Measurements from ENCODE around the gene LATS1. TPM values are rescaled to one million over a fixed set of nuclear protein-coding genes. Genes with fewer than 3 reads are reported as not detected.

LATS1 gene
- total and polyA plus RNA-seq, 2 of the 8 experiments (the other 6 are each of a cell fraction or from before 2014, with no cell fraction given): 8.9 to 21.7 TPM

DNA sequence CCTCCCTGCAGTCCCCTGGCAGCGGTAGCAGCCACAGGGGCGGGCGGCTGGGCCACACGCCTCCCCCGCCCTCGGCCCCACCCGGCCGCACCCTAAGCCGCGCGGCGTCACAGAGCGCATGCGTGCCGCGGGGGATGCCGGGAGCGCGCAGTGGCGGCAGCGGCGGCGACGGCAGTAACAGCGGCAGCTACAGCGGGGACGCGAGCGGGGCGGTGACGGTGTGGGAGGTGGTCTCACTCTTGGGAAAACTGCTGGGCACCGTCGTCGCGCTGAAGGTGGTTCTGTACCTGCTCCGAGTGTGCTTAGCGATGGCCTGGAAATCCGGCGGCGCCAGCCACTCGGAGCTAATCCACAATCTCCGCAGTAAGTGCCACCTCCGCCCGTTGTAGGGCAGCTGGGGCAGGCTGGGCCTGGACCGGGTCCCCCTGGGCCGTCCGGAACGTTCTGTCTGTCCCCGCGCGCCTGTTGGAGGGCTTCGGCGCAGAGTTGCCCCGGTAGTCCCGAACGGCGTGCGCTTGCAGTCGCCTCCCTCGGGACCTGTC, 31.8 kb upstream of the LATS1 start, which contains the start of gene PCMT1:
Gene PCMT1, plus strand, starts transcription at position 148 of the 542 bp plus-strand sequence. Its CDS starts 161 bp downstream, at position 309.
- peak within 1 kb of the TSS; percentile 96 for H2BK120ac ChIP-seq (replicated peaks; ENCODE audit: low read depth, low read length)
- H2BK15ac ChIP-seq (ENCODE audit: low read length): 0 out of 2 replicates have a peak within 1 kb of the TSS, but pooled peaks have one; percentile 61
- H3K27ac ChIP-seq (ENCODE audit: low read depth, low read length): peak within 1 kb of the TSS; percentile 73; the same call in 1 of the 2 replicates
- H2BK20ac ChIP-seq (ENCODE audit: low read length): no peak within 1 kb of the TSS
- no peaks in the 10 kb centered on the region for H3K79me1 ChIP-seq (ENCODE audit: low read depth, low read length)
- peak within 1 kb of the TSS; percentile 76 for H4K5ac ChIP-seq (ENCODE audit: insufficient read length, low read depth, low read length)
- peaks cover 0 to 3% (median 0%) of the 10 kb centered on the region in 4 experiments; a peak in 1 of 7 replicates for H3K4me1 ChIP-seq (replicated peaks in 1 of 4; ENCODE audit: control insufficient read depth in 3 of 4, insufficient read depth in 4 of 4, low read length in 3 of 4)
- H3K9ac ChIP-seq (replicated peaks in 1 of 4; ENCODE audit: extremely low read depth in 1 of 4, low read depth in 3 of 4, low read length in 3 of 4): peak within 1 kb of the TSS; percentile 71 to 88 (median 75)
- no peak within 1 kb of the TSS for H3K14ac ChIP-seq (ENCODE audit: insufficient read length)
- peak within 1 kb of the TSS; percentile 36 for H3K18ac ChIP-seq (ENCODE audit: extremely low read depth, low read length)
- peaks cover 4 to 57% of the 10 kb centered on the region in 2 experiments for H3K79me2 ChIP-seq (ENCODE audit: control insufficient read depth in 1 of 2, insufficient read depth in 2 of 2, low read length in 2 of 2)
- no peak within 1 kb of the TSS for H3K23ac ChIP-seq (ENCODE audit: insufficient read length)
- DNase-seq (ENCODE audit: low read depth in 1 of 2, low spot score in 2 of 2) (peak; percentile 73 to 93), FAIRE-seq (no peak)
- H2BK12ac ChIP-seq (ENCODE audit: low read depth, low read length): peak within 1 kb of the TSS; percentile 87; the same call in 1 of the 2 replicates
- peak within 1 kb of the TSS; percentile 91 for H4K91ac ChIP-seq (replicated peaks; ENCODE audit: insufficient read length, low read length)
- H4K20me1 ChIP-seq (replicated peaks in 1 of 2; ENCODE audit: control insufficient read depth in 1 of 2, insufficient read depth in 2 of 2, low read length in 2 of 2): peaks cover 2 to 5% of the 10 kb centered on the region in 2 experiments
- H3K27me3 ChIP-seq (replicated peaks in 1 of 4; ENCODE audit: control insufficient read depth in 3 of 4, extremely low read depth in 1 of 4, insufficient read depth in 3 of 4, low read length in 3 of 4): no peaks in the 10 kb centered on the region
- H4K8ac ChIP-seq (ENCODE audit: extremely low read depth, insufficient read depth, low read length): peak within 1 kb of the TSS; percentile 83
- H2AK5ac ChIP-seq (ENCODE audit: low read depth, low read length): 0 out of 2 replicates have a peak within 1 kb of the TSS, but pooled peaks have one; percentile 65
- no peaks in the 10 kb centered on the region for H3K9me3 ChIP-seq (ENCODE audit: insufficient read depth in 2 of 2, low read depth in 1 of 2, low read length in 1 of 2)
- peak within 1 kb of the TSS; percentile 59 for H3K56ac ChIP-seq (replicated peaks; ENCODE audit: insufficient read length, low read depth, low read length)
- CTCF ChIA-PET (ENCODE audit: partially characterized antibody): interaction anchor here (0.6 to 1.0 kb wide), 2 partner anchors 10 to 20 kb away, joined by 3 read pairs; no protein-coding TSS in a partner anchor
- H2BK5ac ChIP-seq (ENCODE audit: low read depth, low read length): peak within 1 kb of the TSS; percentile 73; the same call in 1 of the 2 replicates
- H3K23me2 ChIP-seq (ENCODE audit: low read depth, low read length): peaks cover 9% of the 10 kb centered on the region; the same call in 1 of the 2 replicates
- POLR2A ChIA-PET (ENCODE audit: partially characterized antibody): interaction anchor here (0.9 to 1.8 kb wide), 6 partner anchors 10 to 204 kb away, joined by 3 to 11 read pairs (median 3); partner anchors contain the start of genes GINM1, LATS1 and PPIL4
- no peaks in the 10 kb centered on the region for H3K36me3 ChIP-seq (ENCODE audit: control insufficient read depth in 2 of 4, insufficient read depth in 4 of 4, low read length in 3 of 4)
- peak within 1 kb of the TSS; percentile 71 to 93 (median 84) for H3K4me3 ChIP-seq (ENCODE audit: extremely low read depth in 1 of 4, insufficient read depth in 2 of 4, low read depth in 3 of 4, low read length in 4 of 4)
- peak within 1 kb of the TSS; percentile 46 for H3K4ac ChIP-seq (replicated peaks; ENCODE audit: insufficient read length, low read depth, low read length)
- peak within 1 kb of the TSS; percentile 89 for H2AFZ ChIP-seq (ENCODE audit: low read length)
- 2% methylated on average over 55 of the region's 60 CpGs; no CpG with 5 or more reads in 1 of the 2 experiments for WGBS, 2 experiments (ENCODE audit: extremely low coverage in 1 of 2, insufficient coverage in 1 of 2, insufficient read length in 1 of 2, insufficient replicate concordance in 2 of 2, low coverage in 1 of 2, low lambda C conversion rate in 2 of 2, missing lambda C conversion rate in 1 of 2)
- H3K4me2 ChIP-seq (ENCODE audit: insufficient read depth in 1 of 2, low read depth in 2 of 2, low read length in 2 of 2): peak within 1 kb of the TSS; percentile 75 to 83
- TF ChIP-seq POLR2A (IDR thresholded peaks at IDR 0.05; ENCODE audit: control extremely low read depth in 1 of 2, low read depth in 2 of 2, low read length in 2 of 2) (peak in 1 of 2 experiments; percentile 22; a peak in 1 of 3 replicates), FOSL1 (IDR thresholded peaks at IDR 0.05; ENCODE audit: insufficient read depth, low read depth, low read length) (no peak), PHF8 (conservative IDR thresholded peaks at IDR 0.05; ENCODE audit: low read depth, low read length) (peak; percentile 57), HDAC2 (IDR thresholded peaks at IDR 0.05; ENCODE audit: borderline replicate concordance in 1 of 2, low read depth in 2 of 2, low read length in 2 of 2) (peak in 1 of 2 experiments; percentile 69; a peak in 1 of 4 replicates), ASH2L (IDR thresholded peaks at IDR 0.05; ENCODE audit: low read length) (peak; percentile 72), E2F6 (IDR thresholded peaks at IDR 0.05) (peak; percentile 50; the same call in 1 of the 2 replicates), CREB1 (IDR thresholded peaks at IDR 0.05) (peak; percentile 64), RFX5 (IDR thresholded peaks at IDR 0.05; ENCODE audit: borderline replicate concordance, low read depth, low read length) (no peak), YY1 (IDR thresholded peaks at IDR 0.05; ENCODE audit: low read depth, low read length) (0 out of 2 replicates have a peak, but pooled peaks have one; percentile 30), BRCA1 (IDR thresholded peaks at IDR 0.05; ENCODE audit: low read depth, low read length) (no peak)
- TF ChIP-seq, protein P1, sequence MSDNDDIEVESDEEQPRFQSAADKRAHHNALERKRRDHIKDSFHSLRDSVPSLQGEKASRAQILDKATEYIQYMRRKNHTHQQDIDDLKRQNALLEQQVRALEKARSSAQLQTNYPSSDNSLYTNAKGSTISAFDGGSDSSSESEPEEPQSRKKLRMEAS (IDR thresholded peaks at IDR 0.05): peak; percentile 60

All from H1 (cell line).